Left renal cortex interstitium (tissue), 4 donors: ENCODE measurements around the gene LCE1D. TPM values are rescaled to one million over a fixed set of nuclear protein-coding genes. Genes with fewer than 3 reads are reported as not detected.

Experiments used
- DNase-seq, 4 donors: peaks; one replicate each; pipeline ENCODE4 v3.0.0-alpha.2; 2013; ENCODE audit warnings: low read depth in 4 of 4, low spot score in 2 of 4, missing footprints in 1 of 4
- polyA plus RNA-seq, 4 donors: library from polyadenylated mRNA; unstranded; fragments of 120-200 nt; gene quantifications; one replicate each; pipeline ENCODE4 v1.2.1, GENCODE V29; 2013; ENCODE audit not compliant: insufficient read length in 4 of 4

LCE1D gene, protein sequence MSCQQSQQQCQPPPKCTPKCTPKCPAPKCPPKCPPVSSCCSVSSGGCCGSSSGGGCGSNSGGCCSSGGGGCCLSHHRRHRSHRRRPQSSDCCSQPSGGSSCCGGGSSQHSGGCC
- polyA plus RNA-seq: not detected

DNA sequence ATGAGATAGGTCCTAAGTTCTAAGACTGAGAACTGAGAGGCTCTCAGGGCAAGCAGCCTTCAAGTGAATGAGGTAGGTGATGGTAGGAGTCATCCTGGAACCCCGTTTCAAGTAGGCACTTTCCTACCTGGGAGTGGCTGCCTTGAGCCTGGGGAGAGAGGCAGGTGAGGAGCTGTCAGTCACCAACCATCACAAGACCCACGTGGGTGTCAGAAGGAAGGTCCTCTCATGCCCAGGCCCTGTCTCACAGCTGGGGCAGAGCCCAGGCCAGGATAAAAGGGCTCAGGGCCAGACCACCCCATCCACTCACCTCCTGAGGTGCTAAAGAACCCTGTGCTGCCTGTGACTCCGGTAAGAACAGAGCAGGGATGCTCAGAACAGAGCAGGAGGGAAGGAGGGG lies at the start of gene LCE1D:
TSS of gene LCE1D (plus strand) at position 301 of the 400 bp plus-strand sequence. CDS start 1,074 bp downstream, outside the sequence.
- DNase-seq: no peak

DNA sequence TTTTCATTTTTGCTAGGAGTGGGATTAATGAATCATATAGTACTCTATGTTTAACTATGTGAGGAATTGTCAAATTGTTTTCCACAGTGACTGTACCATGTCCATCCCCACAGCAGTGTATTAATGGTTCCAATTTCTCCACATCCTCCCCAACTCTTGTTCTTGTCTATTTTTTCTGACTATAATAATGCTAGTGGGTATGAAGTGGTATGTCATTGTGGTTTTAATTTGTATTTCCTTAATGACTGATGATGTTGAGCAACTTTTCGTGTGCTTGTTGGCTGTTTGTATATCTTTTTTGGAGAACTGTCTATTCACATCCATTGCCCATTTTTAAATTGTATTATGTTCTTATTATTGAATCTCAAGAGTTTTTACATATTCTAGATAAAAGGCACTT lies 48.7 kb upstream of the LCE1D start:
- DNase-seq: no peak

DNA sequence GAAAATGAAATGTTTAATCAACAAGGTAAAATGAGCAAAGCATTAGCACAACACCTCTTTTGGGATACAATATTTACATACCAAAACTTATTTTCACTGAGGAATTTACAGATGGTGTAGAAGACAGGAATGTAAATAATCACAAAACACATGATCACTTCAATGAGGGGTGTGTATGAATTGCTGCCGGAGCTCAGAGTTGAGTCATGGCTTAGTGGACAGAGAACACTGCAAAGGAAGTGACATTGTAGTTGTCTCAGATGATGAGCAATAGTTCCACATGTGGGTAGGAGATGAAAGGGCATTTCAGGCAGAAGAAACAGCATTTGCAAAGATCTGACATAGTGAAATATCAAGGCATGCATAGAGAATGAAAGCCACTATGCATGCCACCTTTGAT lies 44.3 kb upstream of the LCE1D start:
- no peak for DNase-seq

DNA sequence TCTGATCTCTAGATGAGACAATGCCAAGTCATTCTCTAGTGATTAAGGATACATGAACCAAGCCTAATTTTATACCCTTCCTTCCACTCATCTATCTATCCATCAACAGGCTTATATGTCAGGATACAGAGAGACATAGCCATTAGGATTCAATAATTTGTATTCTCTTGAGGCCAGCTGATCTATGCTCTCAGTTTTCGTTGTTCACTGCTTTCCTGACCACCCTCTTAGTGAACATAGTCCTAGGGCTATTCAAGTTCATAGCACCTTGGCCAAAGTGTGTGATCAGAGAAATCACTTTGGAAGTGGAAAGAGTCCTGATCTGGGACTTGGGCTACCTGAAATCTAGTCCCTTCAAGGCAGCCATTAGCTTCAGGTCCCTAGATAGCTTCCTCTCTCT lies 42.9 kb upstream of the LCE1D start:
- no peak for DNase-seq

DNA sequence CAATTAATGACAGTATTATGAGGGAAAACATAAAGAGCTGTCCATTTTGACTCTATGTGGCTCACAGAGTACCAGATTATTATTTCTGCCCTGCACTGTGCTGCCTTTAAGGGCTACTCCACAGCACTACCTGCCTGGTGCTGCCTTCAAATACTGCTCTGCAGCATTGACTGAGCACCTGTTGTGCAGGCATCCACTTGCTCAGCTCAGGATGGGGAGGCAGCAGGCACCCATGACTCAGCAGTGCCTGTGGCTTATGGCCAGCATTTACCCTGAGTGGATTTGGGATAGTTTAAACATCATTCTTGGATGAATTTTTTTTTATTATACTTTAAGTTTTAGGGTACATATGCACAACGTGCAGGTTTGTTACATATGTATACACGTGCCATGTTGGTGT lies 39.6 kb upstream of the LCE1D start:
- no peak for DNase-seq

DNA sequence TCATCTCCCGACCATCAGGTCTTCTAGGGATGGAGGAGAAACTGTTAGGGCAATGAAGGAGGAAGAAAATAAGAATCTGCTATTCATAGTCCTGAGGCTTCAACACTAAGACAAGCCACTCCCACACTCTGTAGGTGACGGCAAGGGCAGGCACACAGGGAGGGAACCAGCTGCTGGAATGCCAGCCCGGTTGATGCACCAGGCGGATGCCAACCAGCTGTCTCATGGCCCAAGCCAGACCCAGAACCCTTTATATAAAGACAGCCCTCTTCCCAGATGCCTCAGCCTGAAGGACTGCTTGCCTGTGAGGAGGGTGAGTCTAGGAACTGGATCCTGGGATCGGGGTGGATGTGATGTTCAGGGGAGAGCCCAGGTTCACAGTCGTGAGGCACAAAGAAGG lies 38.8 kb upstream of the LCE1D start, which contains the start of gene KPRP:
TSS of gene KPRP (plus strand) at position 279 of the 400 bp plus-strand sequence. CDS start 1,564 bp downstream, outside the sequence.
- DNase-seq: no peak

DNA sequence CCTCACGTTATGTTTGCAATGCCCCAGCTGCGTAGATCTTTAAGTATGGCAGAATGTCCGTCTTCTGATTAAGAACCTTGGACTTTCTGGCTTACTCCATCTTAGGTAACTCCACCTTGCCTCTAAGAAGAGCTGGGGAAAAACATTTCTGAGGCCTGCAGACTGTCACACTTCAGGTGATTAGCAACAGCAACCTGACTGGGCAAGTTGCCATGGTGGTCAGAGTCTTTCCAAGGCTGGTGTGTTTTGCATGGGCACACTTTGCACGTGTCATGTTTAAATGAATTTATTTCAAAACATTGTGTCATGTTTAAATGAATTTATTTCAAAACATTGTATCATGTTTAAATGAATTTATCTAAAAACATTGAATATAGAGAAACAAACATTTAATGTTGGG lies 37.9 kb upstream of the LCE1D start:
- no peak for DNase-seq

DNA sequence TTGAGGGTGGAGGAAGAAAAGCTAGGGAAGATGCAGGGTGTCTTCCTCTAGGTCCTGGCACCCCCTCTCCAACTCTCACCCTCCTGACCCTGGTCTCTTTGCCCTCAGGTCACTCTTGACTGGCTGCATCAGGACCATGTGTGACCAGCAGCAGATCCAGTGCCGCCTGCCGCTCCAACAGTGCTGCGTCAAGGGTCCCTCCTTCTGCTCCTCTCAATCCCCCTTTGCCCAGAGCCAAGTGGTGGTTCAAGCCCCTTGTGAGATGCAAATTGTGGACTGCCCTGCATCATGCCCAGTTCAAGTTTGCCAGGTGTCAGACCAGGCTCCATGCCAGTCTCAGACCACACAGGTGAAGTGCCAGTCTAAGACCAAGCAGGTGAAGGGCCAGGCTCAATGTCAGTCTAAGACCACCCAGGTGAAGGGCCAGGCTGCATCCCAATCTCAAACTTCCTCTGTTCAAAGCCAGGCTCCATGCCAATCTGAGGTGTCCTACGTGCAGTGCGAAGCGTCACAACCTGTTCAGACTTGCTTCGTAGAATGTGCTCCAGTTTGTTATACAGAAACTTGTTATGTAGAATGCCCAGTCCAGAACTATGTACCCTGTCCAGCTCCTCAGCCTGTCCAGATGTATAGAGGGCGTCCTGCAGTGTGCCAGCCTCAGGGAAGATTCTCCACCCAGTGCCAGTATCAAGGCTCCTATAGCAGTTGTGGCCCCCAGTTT lies 36.9 kb upstream of the LCE1D start:
- no peak for DNase-seq

DNA sequence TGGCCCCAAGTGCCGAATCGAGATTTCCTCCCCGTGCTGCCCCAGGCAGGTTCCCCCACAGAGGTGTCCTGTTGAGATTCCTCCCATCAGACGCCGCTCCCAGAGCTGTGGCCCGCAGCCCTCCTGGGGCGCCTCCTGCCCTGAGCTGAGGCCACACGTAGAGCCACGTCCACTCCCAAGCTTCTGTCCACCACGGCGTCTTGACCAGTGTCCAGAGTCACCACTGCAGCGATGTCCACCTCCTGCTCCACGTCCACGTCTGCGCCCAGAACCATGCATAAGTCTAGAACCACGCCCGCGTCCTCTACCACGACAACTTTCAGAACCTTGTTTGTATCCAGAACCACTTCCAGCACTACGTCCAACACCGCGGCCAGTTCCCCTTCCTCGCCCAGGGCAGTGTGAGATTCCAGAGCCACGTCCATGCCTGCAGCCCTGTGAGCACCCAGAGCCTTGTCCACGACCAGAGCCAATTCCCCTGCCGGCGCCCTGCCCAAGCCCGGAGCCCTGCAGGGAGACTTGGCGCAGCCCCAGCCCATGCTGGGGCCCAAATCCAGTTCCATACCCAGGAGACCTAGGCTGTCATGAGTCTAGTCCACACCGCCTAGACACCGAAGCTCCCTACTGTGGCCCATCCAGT lies 35.9 kb upstream of the LCE1D start:
- no peak for DNase-seq

DNA sequence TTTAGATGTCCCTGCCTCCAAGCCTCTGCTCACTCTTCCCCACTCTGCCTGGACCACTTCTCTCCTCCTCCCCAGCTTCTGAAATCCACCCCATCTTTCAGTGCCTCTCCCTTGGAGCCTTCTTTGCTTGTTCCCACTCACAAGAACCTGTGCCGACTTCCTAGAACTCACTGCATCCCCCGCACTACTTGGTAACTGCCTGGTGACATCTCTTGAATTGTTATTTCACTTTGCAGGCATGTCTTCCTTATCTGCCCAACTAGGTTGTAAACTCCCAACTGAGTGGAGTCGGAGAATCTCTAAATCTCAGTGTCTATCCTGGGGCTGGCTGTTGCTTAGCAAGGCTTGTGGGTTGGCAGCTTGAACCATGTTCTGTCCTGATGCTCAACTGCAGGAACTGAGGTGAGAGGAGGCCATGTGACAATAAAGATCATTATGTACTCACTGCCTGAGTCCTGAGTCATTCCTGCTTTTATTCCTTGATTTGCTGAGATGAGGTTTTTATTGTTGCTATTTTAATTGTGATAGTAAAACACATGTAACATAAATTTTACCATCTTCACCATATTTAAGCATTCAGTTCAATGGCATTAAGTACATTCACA lies 34.8 kb upstream of the LCE1D start:
- DNase-seq: no peak

DNA sequence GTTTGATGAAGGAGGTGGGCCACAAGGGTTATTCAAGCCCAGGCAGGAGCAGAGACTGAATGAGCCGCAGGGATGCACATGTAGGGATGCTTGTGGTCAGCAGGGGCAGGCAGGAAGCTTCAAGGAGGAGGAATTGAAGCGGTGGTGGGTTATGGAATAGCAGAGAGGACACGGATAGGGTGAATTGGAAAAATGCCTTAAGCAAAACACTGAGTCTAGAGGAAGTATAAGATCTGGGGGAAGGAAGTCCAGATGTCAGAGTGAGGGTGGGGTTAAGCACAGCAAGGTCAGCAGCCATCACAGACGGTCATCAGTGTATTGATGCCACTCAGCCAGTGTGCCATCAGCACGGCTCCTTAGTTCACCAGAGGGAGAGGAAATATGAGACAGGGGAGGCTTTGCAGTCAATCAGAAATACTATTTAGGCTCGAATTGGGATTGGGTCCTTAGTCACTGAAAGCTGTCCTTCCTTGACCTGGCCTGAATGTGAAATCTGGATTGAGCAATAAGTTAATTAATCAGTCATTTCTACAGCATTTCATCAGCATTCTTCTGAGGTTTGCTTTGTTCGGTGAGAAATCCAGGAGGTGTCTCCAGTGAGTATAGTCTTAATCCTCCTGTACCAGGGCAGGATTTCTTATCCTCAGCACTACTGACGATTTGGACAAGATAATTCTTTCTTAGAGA lies 27.5 kb upstream of the LCE1D start:
- no peak for DNase-seq

DNA sequence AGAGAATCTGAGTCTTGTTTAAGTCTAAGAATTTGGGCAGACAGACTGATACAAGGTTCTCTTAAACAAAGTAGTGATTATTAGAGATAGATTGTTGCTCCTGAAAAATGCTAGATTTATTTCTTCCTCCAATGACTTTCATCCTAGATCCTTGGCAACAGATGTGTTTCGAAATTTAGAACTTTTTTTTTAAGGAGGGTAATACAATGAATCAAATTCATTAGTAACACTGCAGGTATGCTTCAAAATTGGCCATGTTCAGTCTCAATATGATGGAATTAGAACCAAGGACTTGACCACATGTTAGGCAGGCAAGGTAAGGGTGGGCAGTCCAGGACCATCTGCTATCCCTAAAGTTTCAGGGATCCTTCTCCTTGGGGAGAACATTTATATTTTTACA lies 26.1 kb upstream of the LCE1D start:
- no peak for DNase-seq

DNA sequence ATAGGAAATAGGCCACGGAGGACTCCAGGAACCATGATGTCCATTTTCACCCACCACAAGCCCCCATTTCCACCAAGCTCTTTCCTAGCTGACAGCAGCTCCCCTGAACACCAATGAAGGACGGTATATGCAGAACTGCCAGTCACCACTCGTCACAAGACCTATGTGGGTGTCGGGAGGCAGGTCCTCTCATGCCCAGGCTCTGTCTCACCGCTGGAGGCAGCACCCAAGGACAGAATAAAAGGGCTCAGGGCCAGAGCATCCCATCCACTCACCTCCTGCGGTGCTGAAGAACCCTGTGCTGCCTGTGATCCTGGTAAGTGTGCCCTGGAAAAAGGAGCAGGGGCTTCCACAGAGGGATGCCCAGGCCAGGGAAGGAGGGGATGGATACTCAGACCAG lies 21.6 kb upstream of the LCE1D start, which contains the start of gene LCE1F:
TSS of gene LCE1F (plus strand) at position 266 of the 400 bp plus-strand sequence. CDS start 1,232 bp downstream, outside the sequence.
- no peak for DNase-seq

DNA sequence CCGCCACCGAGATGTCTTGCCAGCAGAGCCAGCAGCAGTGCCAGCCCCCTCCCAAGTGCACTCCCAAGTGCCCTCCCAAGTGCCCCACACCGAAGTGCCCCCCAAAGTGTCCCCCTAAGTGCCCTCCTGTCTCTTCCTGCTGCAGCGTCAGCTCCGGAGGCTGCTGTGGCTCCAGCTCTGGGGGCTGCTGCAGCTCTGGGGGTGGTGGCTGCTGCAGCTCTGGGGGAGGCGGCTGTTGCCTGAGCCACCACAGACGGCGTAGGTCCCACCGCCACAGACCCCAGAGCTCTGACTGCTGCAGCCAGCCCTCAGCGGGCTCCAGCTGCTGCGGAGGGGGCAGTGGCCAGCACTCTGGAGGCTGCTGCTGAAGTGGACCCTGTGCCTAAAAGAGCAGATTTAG lies 20.2 kb upstream of the LCE1D start:
- no peak for DNase-seq

DNA sequence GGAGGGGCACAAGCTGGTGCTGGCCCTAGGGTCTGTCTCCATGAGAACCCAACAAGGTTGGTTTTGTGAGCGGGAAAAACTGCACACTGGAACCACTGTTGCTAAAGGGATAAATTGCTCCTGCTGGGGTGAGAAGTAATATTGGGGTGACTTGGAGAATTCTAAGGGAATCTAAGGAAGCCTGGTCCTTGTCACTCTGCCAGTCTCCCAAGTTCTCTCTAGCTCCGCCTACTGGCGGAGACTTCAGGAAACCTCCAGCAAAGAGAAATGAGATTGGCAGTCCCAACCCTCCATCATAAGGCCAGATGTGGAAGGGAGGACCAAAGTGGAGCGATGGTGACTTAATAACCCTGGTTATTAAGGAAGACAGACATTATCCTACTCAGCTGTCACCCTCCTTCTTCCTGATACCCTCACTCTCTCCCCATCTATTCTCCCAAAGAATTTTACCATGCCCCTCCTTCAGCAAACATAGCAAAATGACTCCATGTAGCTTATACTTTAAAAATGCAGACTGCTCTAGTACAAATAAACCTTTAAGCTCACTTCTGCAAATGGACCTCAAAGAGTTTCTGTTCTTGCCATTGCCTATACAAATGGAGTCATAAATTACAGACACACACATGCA lies 18.9 kb upstream of the LCE1D start:
- no peak for DNase-seq

DNA sequence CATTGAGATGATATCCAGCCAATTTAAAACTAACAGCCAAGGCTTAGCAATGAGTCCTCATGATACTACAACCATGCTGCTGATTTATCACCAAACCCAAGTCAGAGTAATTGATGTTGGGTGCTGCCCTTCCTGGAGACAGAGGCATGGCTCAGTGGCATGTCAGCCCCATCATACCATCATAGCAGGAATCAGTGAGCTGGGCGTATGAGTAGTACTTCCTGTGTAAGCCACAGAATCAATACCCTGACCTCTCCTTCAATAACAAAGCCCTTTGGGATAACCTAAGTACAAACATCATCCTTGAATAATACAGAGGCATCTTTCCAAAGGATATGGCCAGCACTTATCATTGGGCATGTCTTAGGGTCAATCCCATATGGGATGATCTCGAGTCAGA lies 13.4 kb upstream of the LCE1D start:
- DNase-seq: no peak

DNA sequence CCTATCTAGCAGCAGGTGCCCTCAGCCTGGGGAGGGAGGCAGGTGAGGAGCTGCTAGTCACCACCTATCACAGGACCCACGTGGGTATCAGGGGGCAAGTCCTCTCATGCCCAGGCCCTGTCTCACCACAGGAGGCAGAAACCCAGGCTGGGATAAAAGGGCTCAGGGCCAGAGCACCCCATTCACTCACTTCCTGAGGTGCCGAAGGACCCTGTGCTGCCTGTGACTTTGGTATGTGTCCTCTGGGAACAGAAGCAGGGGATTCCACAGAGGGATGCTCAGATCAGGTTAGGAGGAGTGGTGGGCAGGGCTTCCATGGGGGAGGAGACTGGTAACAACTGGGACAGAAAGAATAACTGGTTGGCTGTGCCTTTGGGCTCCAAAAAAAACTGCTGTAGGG lies 10.4 kb upstream of the LCE1D start, which contains the start of gene LCE1E:
TSS of gene LCE1E (plus strand) at position 181 of the 400 bp plus-strand sequence. CDS start 1,043 bp downstream, outside the sequence.
- no peak for DNase-seq

DNA sequence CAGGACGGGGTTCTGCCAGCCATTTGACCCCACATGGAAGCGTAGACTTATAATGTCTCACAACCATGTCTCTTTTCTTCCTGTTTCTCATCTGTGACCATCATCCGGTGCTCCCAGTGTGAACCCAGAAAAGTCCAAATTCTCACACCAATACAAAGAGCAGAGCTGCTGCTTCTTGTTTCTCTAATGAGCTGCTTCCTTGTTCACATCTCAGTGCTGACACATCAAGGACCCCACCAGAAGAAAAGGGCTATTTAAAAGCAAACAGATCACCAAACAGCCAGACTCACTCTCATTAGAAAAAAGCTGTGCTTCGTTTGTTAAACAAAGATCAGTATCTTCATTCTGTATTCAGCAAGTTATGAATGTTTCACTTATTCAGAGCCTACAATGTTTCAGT lies 835 bp upstream of the LCE1D start:
- DNase-seq: no peak

DNA sequence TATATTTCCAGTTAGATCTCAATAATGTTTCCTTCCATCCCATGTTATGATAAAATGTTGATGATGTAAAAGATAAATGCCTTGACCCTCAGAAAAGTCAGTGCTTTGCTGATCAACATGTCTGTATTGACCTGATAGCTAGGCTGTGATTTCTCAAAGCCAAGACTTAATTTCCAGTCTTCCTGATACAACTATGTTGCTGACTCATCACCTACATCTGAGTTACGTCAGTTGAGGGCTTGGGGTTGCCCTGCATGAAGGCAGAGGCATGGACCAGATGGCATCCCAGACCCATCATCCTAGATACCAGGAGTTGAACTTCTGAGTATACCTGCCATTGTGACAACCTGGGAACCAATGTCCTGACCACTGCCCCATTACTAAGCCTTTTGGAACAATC lies 4.8 kb downstream of the LCE1D start:
- DNase-seq: no peak

DNA sequence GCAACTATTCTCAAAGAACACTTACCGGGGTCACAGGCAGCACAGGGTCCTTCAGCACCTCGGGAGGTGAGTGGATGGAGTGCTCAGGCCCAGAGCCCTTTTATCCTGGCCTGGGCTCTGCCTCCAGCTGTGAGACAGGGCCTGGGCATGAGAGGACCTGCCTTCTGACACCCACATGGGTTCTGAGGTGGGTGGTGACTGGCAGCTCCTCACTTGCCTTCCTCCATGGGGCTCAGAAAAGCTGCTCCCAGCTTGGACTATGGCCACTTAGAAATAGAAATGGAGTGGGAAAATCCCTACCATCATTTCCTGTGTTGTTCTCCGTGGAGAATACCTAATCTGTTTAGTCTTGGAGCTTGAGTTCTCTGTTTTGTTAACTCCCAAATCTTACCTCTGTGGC lies 10.1 kb downstream of the LCE1D start, which contains the start of gene LCE1C:
TSS of gene LCE1C (minus strand) at position 76 of the 400 bp plus-strand sequence. CDS start 1,173 bp downstream, outside the sequence.
- no peak for DNase-seq
